ENCODE results near the gene KCNQ1OT1. TPM values are rescaled to one million over a fixed set of nuclear protein-coding genes. Genes with fewer than 3 reads are reported as not detected.
"Not testable (repeated sequence)": the region's sequence is repeated elsewhere in the genome, so short reads cannot be mapped to it uniquely, and the experiment has no call there.

The KCNQ1OT1 gene
- total RNA-seq, 1 donor from 2014 or later: 2.2 TPM

DNA sequence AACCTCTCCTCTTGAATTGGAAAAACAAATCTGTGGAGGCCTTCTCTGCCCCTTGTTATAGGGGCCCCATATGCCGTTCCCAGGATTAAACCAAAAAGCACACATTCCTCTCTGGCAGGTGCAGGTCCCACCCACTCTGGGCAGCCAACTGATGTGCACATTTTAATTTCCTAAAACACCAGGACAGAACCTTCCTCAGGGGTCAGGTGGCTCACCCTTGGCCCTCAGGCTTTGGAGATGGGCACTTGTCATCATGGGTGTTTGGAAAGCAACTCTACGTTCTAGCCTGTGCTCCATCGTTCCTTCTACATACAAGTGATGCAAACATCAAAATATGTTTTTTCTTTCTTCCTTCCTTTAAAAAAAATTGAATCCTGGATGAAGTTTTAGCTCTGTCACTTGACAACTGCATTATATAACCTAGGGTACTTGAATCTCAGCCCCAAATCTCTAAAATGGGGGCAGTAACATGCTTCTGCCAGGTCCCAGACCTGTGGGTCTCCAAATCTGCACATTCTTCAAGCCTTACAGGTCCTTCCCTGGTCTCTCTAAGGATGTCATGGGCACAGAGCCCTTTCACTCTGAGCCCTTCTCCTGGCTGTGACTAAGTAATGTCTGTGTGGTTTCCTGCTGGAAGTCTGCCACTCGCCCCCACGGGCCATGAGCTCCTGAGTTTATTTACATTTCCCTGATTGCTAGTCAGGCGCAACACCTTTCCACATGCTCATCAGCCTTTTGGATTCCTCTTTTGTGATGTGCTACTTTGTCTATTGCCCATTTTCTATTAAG, 43.8 kb downstream of the KCNQ1OT1 start:
- DNase-seq (ENCODE audit: extremely low read depth, low read depth, low spot score): no peak

- DNase-seq (ENCODE audit: extremely low read depth, low read depth, low spot score): no peak
Observed at GRCh38 chr11:2655016-2655719, 44.6 kb downstream of the KCNQ1OT1 start.

GRCh38 chr11:2653930-2654739, 45.7 kb downstream of the KCNQ1OT1 start:
- no peak for DNase-seq (ENCODE audit: extremely low read depth, low read depth, low spot score)

DNA sequence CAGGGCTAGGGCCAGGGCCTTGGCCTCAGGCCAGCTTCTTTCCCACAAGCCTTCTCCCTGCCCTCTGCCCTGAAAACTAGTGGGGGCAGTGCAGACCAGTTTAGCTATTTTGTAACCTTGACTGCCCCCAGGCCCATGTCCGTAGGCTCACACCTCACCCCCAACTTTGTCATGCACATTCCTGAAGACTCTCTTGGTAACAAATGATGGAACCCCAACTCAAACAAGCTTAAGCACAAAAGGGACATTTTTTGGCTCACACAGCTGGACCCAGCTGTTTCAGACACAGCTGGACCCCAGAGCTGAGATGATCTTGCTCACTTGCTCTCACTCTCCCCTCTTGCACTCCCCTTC, 46.6 kb downstream of the KCNQ1OT1 start:
- no peak for DNase-seq (ENCODE audit: extremely low read depth, low read depth, low spot score)

- DNase-seq (ENCODE audit: extremely low read depth, low read depth, low spot score): no peak
Observed at GRCh38 chr11:2652333-2653197, 47.2 kb downstream of the KCNQ1OT1 start.

- DNase-seq (ENCODE audit: extremely low read depth, low read depth, low spot score): no peak
Observed at GRCh38 chr11:2651826-2652271, 47.9 kb downstream of the KCNQ1OT1 start.

- no peak for DNase-seq (ENCODE audit: extremely low read depth, low read depth, low spot score)
Observed at GRCh38 chr11:2651054-2651617, 48.7 kb downstream of the KCNQ1OT1 start.

- DNase-seq (ENCODE audit: extremely low read depth, low read depth, low spot score): no peak
Observed at GRCh38 chr11:2650343-2650867, 49.4 kb downstream of the KCNQ1OT1 start.

DNA sequence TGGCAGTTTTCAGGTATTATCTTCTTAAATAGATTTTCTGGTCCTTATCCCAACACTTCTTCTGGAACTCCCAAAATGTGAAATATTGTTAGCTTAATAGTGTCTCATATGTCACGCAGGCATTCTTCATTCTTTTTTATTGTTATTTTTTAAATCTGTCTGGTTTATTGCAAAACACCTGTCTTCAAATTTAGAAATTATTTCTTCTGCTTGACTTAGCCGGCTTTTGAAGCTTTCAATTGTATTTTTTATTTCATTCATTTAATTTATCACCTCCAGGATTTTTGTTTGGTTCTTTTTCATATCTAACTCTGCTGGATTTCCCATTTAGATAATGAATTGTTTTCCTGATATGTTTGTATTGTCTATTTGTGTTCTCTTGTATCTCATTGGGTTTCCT, 49.9 kb downstream of the KCNQ1OT1 start:
- no peak for DNase-seq (ENCODE audit: extremely low read depth, low read depth, low spot score)

- DNase-seq (ENCODE audit: extremely low read depth, low read depth, low spot score): no peak
Observed at GRCh38 chr11:2649400-2649799, 50.4 kb downstream of the KCNQ1OT1 start.

- no peak for DNase-seq (ENCODE audit: extremely low read depth, low read depth, low spot score)
Observed at GRCh38 chr11:2647953-2648352, 51.8 kb downstream of the KCNQ1OT1 start.

- DNase-seq (ENCODE audit: extremely low read depth, low read depth, low spot score): no peak
Observed at GRCh38 chr11:2647167-2647566, 52.6 kb downstream of the KCNQ1OT1 start.

GRCh38 chr11:2645779-2646118, 54.0 kb downstream of the KCNQ1OT1 start:
- no peak for DNase-seq (ENCODE audit: extremely low read depth, low read depth, low spot score)

GRCh38 chr11:2644844-2645778, 54.7 kb downstream of the KCNQ1OT1 start:
- DNase-seq (ENCODE audit: extremely low read depth, low read depth, low spot score): no peak

- no peak for DNase-seq (ENCODE audit: extremely low read depth, low read depth, low spot score)
Observed at GRCh38 chr11:2643746-2644145, 56.0 kb downstream of the KCNQ1OT1 start.

- no peak for DNase-seq (ENCODE audit: extremely low read depth, low read depth, low spot score)
Observed at GRCh38 chr11:2641623-2642022, 58.2 kb downstream of the KCNQ1OT1 start.

DNA sequence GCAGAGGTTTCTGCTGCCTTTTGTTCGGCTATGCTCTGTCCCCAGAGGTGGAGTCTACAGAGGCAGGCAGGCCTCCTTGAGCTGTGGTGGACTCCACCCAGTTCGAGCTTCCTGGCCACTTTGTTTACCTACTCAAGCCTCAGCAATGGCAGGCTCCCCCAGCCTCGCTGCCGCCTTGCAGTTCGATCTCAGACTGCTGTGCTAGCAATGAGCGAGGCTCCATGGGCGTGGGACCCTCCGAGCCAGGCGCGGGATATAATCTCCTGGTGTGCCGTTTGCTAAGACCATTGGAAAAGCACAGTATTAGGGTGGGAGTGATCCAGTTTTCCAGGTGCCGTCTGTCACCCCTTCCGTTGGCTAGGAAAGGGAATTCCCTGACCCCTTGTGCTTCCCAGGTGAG, 60.0 kb downstream of the KCNQ1OT1 start:
- DNase-seq (ENCODE audit: extremely low read depth, low read depth, low spot score): not testable (repeated sequence)

- DNase-seq (ENCODE audit: extremely low read depth, low read depth, low spot score): no peak
Observed at GRCh38 chr11:2631161-2631560, 68.6 kb downstream of the KCNQ1OT1 start.

GRCh38 chr11:2630679-2631078, 69.1 kb downstream of the KCNQ1OT1 start:
- DNase-seq (ENCODE audit: extremely low read depth, low read depth, low spot score): no peak

All from glomerular endothelial cell (primary cell).